ENCODE results near the gene ISOC2.

- TF ChIP-seq CTCF (IDR thresholded peaks at IDR 0.05; ENCODE audit: borderline replicate concordance, extremely low read depth, low read length, poor library complexity, severe bottlenecking) (no peak), EZH2 (IDR thresholded peaks at IDR 0.05; ENCODE audit: borderline replicate concordance, low read depth, low read length, severe bottlenecking) (no peak)
Measured at GRCh38 chr19:55488986-55489710, 27.7 kb upstream of the ISOC2 start.

Measured in DND-41 (cell line).